ENCODE data around the gene ANGEL2.

DNA sequence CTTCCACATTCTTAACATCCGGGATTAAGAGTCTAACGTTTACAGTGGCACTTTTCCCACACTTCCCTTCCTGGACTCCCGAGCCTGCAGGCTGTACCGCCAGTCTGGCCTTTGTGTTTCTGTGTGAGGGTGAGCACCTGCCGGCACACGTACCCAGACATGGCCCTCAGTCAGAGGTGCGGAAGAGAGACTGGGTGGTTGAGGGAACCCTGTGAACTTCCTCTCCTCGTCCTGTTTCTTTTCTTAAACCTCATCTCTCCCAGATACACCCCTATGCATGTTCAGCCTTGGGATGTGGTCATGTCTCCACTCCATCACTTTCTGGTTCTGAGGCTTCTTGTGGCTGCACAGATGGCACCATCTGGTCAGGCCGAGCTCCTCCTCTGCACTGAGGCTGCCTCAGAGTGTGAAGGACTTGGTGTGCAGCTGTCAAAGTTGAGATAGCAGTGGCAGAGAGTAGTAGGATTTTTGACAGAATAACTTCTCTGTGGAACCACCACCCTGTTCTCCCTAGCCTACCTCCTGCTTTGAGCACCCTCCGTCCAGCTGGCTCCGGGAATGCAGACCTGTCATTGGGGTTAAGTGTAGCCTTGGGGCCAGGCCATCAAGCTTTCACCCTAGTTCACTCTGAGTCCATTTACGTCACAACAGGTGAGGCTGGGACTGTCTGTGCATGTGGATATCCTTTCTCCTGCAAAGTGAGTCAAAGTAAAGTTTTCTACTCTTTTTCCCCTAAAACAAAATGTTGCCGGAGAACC lies 33.9 kb downstream of the ANGEL2 start:
- TF ChIP-seq, protein P1, sequence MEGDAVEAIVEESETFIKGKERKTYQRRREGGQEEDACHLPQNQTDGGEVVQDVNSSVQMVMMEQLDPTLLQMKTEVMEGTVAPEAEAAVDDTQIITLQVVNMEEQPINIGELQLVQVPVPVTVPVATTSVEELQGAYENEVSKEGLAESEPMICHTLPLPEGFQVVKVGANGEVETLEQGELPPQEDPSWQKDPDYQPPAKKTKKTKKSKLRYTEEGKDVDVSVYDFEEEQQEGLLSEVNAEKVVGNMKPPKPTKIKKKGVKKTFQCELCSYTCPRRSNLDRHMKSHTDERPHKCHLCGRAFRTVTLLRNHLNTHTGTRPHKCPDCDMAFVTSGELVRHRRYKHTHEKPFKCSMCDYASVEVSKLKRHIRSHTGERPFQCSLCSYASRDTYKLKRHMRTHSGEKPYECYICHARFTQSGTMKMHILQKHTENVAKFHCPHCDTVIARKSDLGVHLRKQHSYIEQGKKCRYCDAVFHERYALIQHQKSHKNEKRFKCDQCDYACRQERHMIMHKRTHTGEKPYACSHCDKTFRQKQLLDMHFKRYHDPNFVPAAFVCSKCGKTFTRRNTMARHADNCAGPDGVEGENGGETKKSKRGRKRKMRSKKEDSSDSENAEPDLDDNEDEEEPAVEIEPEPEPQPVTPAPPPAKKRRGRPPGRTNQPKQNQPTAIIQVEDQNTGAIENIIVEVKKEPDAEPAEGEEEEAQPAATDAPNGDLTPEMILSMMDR (IDR thresholded peaks at IDR 0.05): no peak
- TF ChIP-seq POLR2A (IDR thresholded peaks at IDR 0.05): no peak

All from uterus (tissue), 2 donors.